Tongue (tissue), 3 donors: ENCODE results near the gene TMEM120A. TPM values are rescaled to one million over a fixed set of nuclear protein-coding genes. Genes with fewer than 3 reads are reported as not detected.
A peak's percentile ranks its signal among the peaks of the same experiment; 100 is the strongest.

Experiments
- DNase-seq: peaks from one replicate; pipeline ENCODE4 v3.0.0-alpha.2; 2015
- small RNA-seq: library from RNA; depleted of rRNA; stranded (forward); fragments of <200 nt; gene quantifications from one replicate; pipeline ENCODE3, GENCODE V24; 2014; ENCODE audit warnings: low replicate concordance
- total RNA-seq: library from RNA; depleted of rRNA; stranded (reverse); fragments of >200 nt; gene quantifications from one replicate; pipeline ENCODE4 v1.2.3, GENCODE V29; 2014

TMEM120A gene
- total RNA-seq, 1 donor from 2014 or later: 20.0 TPM

DNA sequence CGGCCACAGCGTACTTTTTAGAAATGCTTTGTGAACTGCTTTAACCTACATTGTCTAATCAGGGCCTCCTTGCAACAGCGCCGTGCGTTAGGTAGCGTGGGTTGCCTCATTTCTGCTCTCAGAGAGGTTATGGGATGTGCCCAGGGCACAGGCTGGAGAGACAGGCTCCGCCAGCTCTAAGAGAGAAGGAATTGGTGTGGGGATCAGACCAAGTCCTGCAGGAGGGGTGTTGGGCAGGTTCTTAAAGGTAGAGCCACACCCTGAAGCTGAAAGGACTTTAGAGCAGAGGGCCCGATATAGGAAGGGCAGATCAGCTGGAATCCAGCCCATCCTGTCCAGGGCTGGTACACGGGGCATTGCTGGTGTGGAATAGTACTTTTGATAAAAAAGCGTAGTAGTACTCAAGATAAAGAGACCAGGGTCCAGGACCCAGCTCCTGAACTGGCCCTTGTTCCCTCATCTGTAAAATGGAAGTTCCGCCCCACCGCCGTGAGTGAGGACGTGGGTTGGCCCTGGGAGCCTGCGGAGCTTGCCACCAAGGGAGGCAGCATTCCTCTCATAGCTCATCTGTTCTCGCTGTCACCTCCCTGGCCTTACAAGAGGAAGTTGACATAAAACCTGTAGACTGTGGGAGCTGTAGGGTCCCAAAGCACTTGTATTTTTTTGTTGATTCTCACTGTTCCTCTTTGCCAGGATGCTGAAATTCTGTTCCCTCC, 37.2 kb downstream of the TMEM120A start:
- peak; percentile 27 for DNase-seq

DNA sequence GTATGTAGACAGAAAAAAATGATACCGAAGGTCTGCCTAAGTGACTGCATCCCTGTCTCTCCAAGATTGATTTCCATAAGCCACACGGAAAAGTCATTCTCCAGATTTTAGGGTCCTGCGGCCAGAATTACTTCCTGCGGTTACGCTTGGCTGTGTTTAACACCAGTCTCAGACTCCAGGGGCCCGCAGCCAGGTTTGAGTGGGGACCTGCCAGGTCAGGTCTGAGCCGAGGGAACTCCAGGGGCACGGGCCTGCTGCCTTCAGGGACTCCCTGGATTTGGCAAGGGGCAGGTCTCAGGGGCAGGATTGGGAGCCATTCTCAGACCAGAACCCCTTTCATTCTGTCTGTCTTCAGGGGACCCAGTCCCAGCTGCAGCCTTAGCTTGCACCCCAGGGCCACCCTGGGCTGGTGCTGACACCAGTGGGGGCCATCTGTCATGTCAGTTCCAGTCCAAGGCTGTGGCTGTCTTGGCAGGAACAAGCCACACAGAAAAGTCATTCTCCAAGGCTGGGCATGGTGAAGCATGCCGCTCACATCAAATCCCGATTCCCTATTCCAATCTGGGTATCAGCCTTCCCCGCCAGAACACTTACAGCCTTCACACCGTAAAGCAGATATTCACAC, 39.0 kb downstream of the TMEM120A start:
- no peak for DNase-seq

DNA sequence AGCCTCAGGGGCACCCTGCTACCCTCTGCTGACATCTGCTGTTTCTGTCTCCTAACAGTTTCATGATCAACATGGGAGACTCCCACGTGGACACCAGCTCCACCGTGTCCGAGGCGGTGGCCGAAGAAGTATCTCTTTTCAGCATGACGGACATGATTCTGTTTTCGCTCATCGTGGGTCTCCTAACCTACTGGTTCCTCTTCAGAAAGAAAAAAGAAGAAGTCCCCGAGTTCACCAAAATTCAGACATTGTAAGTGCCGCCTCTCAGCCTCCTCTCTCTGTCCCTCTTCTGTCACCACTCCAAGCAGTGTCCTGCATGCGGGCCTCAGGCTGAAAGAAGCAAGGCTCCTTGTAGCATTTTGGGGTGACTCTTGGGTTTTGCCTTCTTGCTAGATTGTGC, 40.5 kb downstream of the TMEM120A start:
- DNase-seq: no peak

DNA sequence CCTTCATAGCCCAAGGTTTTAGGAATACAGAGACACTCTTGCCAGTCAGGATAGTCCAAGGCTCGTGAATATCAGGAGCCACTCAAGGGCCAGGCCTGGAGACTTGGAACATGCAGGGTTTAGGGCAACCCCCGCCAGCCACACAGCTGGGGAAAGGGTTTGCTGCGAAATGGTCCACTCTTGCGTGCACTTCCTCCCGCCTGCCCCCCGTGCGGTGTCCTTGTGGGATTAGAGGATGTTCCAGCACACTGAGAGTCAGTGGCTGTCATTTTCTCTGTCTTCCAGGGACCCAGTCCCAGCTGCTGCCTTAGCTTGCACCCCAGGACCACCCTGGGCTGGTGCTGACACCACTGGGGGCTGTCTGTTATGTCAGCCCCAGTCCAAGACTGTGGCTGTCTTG, 41.0 kb downstream of the TMEM120A start:
- no peak for DNase-seq

DNA sequence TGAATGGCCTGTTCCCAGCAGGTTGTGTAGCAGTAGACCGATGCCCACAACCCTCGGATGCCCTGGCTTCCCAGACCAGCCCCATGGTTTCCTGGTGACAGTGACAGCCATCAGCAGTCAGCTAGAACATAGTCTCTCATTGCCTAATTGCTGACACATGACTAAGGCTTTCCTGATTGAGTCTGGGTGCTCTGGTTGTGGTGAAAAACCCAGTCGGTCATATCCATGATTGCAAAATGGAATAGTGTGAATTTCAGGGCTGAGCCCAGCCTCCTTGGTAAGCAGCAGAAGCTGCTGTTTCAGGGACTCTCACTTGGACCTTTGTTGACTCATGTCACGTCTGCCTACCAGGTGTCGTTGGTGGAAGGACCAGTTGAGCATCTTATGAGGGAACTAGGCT, 42.9 kb downstream of the TMEM120A start:
- DNase-seq: no peak

DNA sequence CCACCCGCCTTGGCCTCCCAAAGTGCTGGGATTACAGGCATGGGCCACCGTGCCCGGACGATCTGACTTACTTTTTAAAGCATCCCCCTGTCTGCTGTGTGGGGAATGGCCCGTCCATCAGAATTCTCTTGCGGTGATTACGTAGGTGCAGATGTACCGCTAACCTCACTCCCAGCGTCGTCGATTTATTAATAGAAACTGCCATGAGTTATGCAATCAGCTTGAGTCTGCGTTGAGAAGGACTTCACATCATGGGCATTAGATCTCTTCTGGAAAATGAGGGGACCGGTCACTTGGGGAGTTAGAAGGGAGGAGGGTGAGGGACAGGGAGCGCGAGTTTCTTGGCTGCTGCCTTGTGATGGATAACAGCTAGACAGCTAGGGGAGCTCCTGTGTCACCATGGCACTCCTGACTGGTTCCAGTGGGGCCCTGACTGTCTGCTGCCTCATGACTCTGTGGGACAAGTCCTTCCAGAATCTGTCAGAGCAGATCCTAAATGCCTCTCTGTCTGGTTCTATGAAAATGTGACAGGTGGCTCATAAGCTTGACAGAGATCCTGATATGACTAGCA, 44.2 kb downstream of the TMEM120A start:
- DNase-seq: no peak

DNA sequence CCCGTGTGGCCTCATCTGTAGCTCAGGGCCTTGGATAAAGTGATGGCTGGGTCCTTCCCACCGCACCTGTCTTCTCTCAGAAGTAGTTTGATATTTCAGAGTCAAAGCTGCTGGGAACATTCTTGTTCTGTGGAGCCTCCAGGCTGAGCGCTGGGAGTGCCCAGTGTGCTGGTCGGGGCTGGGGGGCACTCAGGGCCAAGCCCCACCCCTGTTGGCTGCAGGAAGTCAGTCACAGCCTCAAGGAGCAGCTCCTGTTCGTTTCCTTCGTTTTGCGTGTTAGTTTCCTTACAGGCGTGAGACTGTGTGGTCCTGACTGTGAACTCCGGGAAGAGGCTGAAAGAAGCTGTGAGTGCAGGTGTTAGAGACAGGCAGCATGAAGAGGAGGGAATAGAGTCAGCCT, 46.2 kb downstream of the TMEM120A start:
- DNase-seq: no peak

DNA sequence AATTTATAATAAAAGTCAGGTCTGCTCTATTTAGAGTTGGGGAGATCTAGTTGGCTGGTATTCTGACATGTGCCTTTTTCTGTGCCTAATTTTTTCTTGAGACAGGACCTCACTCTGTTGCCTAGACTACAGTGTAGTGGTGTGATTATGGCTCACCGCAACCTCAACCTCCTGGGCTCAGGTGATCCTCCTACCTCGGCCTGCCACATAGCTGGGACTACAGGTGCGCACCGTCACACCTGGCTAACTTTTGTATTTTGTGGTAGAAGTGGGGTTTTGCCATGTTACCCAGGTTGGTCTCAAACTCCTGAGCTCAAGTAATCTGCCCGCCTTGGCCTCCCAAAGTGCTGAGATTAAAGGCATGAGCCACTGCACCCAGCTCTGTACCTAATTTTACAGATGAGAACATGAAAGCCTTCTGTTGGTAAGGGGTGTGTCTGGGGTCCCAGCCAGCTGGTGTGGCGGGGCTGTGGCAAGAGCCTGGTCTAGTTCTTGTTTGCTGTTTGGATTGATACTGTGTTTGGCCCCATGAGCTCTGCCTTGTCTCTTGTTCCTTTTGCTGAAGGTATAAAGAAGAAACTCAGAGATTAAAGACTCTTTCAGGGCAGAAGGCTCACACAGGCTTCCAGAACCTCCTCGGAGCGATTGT, 48.1 kb downstream of the TMEM120A start:
- DNase-seq: no peak

DNA sequence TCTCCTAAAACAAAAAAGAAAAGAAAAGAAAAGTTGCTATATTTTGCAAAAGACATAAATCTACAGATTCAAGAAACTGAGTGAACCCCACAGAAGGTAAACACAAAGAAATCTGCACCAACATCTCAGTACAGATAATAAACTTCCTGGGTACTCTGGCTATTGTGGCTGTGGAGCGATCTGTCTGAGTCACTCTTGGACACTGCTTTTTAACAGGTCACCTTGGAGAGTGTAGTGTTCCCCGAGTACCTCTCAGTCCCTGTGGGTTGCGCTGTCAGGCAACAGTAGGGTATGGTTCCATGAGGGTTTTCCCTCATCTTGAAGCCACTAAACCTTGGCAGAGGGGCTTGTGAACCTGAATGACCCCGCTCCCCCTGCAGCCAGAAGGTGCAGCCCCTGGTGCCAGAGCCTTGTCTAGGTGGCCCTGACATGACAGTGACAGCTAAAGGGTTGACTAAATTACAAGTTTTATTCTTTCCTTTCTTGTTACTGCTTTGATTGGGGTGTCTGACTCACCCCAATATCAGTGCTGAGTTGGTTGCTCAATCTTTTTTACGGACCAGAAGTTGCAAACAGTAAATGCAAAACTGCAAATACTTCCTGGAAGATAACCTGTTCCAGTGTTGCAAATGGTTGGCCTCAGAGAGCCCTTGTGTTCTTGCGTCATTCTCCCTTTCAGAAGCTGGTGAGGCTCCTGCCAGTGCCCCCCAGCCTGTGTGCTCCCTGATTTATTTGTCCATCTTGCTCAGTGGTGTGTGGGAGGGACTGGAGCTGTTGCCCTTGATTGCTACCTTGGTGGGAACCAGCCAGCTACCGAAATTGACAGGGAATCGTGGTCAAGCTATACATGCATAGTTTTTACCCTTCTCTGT, 48.9 kb downstream of the TMEM120A start:
- no peak for DNase-seq

DNA sequence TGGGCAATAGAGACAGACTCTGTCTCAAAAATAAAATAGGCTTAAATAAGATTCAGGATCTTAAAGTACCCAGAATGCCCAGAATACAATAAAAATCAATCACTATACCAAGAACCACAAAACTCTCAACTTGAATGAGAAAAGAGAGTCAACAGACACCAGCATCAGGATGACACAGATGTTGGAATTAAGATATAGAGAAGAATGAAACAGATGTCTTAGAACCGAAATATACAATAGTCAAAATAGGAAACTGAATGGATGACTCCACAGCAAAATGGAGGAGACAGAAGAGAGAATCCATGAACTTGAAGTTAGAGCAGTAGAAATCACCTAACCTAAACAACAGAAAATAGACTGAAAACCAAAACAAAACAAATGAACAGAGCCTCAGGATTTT, 49.9 kb downstream of the TMEM120A start:
- DNase-seq: no peak

DNA sequence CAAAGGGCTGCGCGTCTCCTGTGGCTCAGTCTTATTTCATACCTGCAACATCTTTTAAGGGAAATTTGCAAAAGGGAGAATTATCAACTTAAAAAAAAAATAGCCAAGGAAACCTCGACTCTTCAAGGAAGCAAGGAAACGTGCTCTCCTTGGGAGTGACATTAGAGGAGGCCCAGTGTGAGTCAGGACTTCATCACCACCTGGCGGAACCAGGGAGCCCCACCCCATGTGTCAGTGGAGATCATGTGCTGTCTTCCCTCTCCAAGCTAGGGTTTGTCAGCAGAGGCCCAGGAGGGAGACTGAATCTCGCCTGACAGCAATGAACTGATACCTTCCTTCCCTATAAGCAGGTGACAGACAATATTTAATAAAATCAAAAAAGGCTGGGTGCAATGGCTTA, 50.5 kb downstream of the TMEM120A start:
- DNase-seq: no peak

DNA sequence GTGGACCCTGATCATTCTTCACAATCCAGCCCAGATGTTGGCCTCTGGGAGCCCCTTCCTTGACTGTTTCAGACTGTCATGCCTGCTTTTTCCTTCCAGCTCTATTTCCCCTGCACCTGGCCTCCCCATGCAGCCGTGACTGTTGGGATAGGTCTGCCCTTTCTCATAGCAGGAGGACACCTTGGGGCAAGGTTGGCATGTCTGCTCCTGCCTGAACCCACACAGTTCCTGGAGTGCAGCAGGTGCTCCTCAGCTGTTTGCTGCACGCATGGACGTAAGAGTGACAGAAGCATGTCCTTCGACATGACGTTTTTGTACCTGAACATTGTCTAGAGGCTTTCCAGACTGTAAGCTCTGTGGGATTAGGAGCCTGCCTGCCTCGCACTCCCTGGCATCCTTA, 55.5 kb downstream of the TMEM120A start:
- DNase-seq: peak; percentile 46

DNA sequence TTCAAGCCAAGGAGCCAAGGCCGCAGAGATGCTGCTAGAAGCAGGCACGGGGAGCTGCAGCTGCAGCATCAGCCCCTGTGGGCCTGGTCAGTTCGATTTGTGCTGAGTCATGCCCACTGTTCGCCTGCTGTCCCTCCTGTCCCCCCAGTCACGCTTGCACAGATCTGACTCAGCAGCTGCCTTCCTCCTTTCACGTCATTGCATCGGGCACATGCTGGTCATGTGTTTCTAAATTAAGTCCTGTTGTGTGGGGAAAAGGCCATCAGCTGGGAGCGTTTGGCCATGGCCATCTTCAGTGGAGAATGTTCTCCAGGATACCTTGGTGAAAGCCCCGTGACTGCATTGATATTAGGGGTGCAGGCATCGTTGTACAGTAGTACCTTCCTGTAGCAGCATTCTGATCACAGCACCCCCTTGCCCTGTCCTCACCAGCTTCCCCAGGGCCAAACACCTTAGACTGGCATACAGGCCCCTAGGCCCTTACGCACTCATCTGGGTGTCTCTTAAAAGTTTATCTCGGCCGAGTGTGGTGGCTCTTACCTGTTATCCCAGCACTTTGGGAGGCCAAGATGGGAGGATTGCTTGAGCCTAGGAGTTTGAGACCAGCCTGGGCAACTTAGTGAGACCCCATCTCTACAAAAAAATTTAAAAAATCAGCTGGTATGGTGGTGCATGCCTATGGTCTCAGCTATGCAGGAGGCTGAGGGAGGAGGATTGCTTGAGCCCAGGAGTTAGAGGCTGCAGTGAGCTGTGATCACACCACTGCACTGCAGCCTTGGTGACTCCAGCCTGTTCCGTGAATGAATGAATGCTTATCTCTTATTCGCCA, 56.2 kb downstream of the TMEM120A start:
- peak; percentile 69 for DNase-seq

Small RNAs within 50 kb of the gene (small RNA-seq; reads per million reads assigned to genes)
- gene SNORA14A: 2.2 reads per million, percentile 90 among the genes with 10 or more reads in this experiment

Other genes starting within 250 kb of the TMEM120A start
- gene CCL26, start 222.4 kb downstream of the TMEM120A start, total RNA-seq: not detected
- gene CCL24, start 180.8 kb downstream of the TMEM120A start, total RNA-seq: not detected
- 8.5 TPM for gene RHBDD2, start 115.6 kb downstream of the TMEM120A start, total RNA-seq
- gene POR, start 79.4 kb downstream of the TMEM120A start, total RNA-seq: 39.7 TPM
- 17.6 TPM for gene STYXL1, start 53.4 kb upstream of the TMEM120A start, total RNA-seq
- gene MDH2, start 53.5 kb upstream of the TMEM120A start, total RNA-seq: 78.9 TPM
- gene SRRM3, start 207.3 kb upstream of the TMEM120A start, total RNA-seq: 0.62 TPM